ENCODE measurements around the gene CFAP410.
A peak's percentile ranks its signal among the peaks of the same experiment; 100 is the strongest.

CFAP410 gene

GRCh38 chr21:44370786-44371410, 31.7 kb upstream of the CFAP410 start:
- Histone ChIP-seq H3K27me3 (peaks cover 40% of the 10 kb centered on the region), H3K4me3 (ENCODE audit: low read depth, low read length) (no peak overlapping the region), H3K36me3 (no peaks in the 10 kb centered on the region), H3K4me1 (no peaks in the 10 kb centered on the region), H3K9me3 (no peaks in the 10 kb centered on the region; the same call in 1 of the 2 replicates)
- DNase-seq: no peak
- TF ChIP-seq, protein P1, sequence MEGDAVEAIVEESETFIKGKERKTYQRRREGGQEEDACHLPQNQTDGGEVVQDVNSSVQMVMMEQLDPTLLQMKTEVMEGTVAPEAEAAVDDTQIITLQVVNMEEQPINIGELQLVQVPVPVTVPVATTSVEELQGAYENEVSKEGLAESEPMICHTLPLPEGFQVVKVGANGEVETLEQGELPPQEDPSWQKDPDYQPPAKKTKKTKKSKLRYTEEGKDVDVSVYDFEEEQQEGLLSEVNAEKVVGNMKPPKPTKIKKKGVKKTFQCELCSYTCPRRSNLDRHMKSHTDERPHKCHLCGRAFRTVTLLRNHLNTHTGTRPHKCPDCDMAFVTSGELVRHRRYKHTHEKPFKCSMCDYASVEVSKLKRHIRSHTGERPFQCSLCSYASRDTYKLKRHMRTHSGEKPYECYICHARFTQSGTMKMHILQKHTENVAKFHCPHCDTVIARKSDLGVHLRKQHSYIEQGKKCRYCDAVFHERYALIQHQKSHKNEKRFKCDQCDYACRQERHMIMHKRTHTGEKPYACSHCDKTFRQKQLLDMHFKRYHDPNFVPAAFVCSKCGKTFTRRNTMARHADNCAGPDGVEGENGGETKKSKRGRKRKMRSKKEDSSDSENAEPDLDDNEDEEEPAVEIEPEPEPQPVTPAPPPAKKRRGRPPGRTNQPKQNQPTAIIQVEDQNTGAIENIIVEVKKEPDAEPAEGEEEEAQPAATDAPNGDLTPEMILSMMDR (IDR thresholded peaks at IDR 0.05; ENCODE audit: low read depth, low read length): no peak

GRCh38 chr21:44370027-44370735, 31.0 kb upstream of the CFAP410 start:
- no peaks in the 10 kb centered on the region for H3K4me1 ChIP-seq
- no peaks in the 10 kb centered on the region for H3K36me3 ChIP-seq
- H3K4me3 ChIP-seq (ENCODE audit: low read depth, low read length): no peak overlapping the region
- H3K27me3 ChIP-seq: peaks cover 38% of the 10 kb centered on the region
- TF ChIP-seq, protein P1 (IDR thresholded peaks at IDR 0.05; ENCODE audit: low read depth, low read length): no peak
- DNase-seq: peak; percentile 36
- H3K9me3 ChIP-seq: no peaks in the 10 kb centered on the region; the same call in 1 of the 2 replicates

DNA sequence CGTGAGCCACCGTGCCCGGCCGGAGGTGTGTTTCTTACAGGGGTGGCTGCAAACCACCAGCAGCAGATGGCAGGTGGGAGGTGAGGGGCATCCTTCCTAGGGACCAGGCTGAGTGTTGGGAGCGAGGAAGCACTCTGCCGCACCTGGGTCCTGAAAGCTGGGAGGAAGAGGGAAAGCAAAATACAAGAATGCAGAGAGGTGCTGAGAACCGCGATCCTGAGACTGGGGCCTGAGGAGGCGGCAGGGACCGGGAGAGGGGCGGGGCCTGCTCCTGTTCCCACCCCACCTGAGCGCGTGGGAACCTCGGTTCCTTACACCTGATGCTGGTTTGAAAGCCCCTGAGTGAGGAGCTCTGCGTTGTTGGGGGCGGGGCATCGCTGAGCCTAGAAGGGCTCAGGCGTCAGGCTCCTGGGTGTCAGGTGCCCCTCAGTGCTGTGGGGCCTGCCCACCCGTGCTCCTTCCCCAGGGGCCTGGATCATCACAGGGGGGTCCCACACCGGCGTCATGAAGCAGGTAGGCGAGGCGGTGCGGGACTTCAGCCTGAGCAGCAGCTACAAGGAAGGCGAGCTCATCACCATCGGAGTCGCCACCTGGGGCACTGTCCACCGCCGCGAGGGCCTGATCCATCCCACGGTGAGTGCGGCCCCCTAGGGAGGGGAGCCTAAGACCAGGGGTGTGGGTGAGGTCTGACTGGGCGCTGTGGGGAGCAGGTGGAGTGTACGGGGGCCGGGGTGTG, 29.7 kb upstream of the CFAP410 start:
- no peaks in the 10 kb centered on the region for H3K4me1 ChIP-seq
- no peaks in the 10 kb centered on the region for H3K9me3 ChIP-seq
- no peak overlapping the region for H3K4me3 ChIP-seq (ENCODE audit: low read depth, low read length)
- no peak for DNase-seq
- no peaks in the 10 kb centered on the region for H3K36me3 ChIP-seq
- peaks cover 41% of the 10 kb centered on the region for H3K27me3 ChIP-seq
- TF ChIP-seq, protein P1 (IDR thresholded peaks at IDR 0.05; ENCODE audit: low read depth, low read length): no peak

GRCh38 chr21:44366586-44367211, 27.5 kb upstream of the CFAP410 start:
- Histone ChIP-seq H3K36me3 (no peaks in the 10 kb centered on the region), H3K9me3 (no peaks in the 10 kb centered on the region), H3K27me3 (peaks cover 31% of the 10 kb centered on the region), H3K4me1 (no peaks in the 10 kb centered on the region), H3K4me3 (ENCODE audit: low read depth, low read length) (no peak overlapping the region)
- no peak for DNase-seq
- TF ChIP-seq, protein P1 (IDR thresholded peaks at IDR 0.05; ENCODE audit: low read depth, low read length): no peak

GRCh38 chr21:44365967-44366585, 26.9 kb upstream of the CFAP410 start:
- H3K4me3 ChIP-seq (ENCODE audit: low read depth, low read length): no peak overlapping the region
- no peaks in the 10 kb centered on the region for H3K4me1 ChIP-seq
- DNase-seq: no peak
- H3K27me3 ChIP-seq: peaks cover 29% of the 10 kb centered on the region
- TF ChIP-seq, protein P1 (IDR thresholded peaks at IDR 0.05; ENCODE audit: low read depth, low read length): no peak
- H3K36me3 ChIP-seq: no peaks in the 10 kb centered on the region
- H3K9me3 ChIP-seq: no peaks in the 10 kb centered on the region

Data from BE2C (cell line).